HG03097 (cell line): ENCODE data around the gene HOGA1.
"Not testable (repeated sequence)": the region's sequence is repeated elsewhere in the genome, so short reads cannot be mapped to it uniquely, and the experiment has no call there.

Source experiments
- ATAC-seq: cut with Tn5 transposase; IDR thresholded peaks from one replicate; pipeline ENCODE4 v1.9.1; 2021; ENCODE audit not compliant: unreplicated experiment, low FRiP score

The HOGA1 gene

DNA sequence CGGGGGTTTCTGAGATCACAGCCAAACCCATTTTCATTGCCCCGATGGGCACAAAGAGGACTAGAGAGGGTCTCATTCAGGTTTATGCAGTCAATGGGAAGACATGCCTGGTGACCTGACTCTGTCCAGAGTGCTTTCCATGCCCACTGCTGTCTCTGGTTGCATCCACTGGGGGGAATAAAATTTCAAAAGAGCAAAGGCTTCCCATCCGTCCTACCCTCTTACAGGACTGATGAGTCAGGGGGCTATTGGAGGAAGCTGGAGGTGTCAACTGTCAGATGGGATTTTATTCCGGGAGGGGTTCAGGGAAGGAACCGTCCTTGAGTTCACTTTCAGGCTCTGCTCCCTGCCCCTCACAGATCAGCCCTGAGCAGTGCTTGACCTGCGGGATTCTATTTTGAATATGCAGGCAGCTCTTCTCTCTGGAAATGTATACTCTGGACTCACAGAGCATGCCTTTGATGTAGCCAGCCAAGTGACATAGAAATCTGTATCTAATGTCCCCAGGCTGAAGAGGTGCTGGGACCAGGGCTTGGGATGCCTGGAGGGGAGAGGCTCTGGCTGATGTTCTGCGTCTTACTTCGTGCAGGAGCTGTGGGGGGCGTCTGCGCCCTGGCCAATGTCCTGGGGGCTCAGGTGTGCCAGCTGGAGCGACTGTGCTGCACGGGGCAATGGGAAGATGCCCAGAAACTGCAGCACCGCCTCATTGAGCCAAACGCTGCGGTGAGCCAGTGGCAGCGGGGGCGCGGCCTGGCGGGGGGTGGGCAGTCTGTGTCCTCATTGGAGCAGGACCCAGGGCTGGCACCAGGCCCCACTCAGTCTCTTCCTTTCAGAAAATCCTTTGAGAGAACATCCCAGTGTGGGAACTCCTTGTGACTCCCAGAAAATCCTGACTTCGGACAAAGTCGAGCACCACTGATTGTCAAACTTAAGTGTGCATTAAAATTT lies 17.4 kb downstream of the HOGA1 start:
- ATAC-seq: no peak

DNA sequence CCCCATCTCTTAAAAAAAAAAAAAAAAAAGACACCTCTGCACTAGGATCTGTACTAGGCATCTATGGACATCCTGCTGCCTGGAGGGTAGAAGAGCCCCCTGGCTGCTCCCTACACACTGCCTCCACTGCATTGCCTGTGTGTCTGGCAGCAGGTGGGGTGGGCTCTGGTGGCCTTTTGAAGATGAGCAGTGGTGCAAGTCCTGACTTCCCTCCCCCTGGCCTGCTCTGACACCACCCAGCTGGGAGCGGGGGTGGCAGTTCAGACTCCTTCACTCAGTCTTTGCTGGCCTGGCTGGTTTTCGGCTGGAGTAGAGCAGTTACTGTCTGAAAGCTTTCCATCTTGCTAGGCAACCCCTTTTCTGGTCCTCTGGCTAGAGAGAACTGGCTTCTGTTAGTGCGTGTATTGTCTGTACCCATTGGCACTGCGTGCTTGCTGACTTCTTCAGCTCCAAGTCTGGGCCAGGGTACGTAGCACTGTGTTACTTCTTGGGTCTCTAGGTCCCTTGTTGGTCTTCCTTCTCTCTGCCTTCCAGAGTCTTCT lies 23.0 kb downstream of the HOGA1 start:
- ATAC-seq: no peak

DNA sequence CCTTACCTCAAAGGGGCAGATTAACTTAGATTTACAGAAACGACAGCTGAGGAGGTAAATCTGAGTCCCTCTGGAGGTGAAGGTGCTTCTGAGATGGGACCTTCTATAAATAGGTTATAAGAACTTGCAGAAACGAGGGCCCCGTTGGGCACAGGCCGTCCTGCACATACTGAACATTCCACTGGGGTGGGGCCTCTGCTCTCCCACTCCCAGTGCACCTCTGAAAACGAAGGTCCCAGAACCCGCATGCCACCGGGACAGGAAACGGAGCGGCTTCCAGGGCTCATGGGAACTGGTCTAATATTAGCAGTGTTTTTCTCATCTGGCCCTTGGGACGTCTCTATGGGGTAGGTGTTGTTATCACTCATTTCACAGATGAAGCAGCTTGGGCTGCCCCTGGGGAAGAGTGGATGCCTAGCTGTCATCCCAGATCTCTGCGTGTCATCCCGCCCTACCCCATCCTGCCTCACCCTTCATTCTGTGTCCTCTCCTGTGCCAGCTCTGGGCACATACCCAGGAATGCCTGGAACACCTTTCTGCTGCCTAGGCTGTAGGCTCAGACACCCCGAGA lies 24.9 kb downstream of the HOGA1 start:
- no peak for ATAC-seq

DNA sequence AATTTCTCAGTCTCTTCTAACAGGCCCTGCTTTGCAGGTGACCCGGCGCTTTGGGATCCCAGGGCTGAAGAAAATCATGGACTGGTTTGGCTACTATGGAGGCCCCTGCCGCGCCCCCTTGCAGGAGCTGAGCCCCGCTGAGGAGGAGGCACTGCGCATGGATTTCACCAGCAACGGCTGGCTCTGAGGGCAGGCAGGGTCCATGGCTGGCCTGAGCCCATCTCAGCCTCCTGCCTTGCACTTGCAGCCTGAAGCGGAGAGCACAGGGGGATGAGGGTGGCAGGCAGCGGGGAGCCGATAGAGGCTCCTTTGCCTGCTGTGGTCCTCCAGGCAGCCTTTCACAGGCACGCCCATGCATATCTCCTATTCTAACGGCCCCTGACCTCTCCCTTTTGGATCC lies 27.3 kb downstream of the HOGA1 start:
- no peak for ATAC-seq

DNA sequence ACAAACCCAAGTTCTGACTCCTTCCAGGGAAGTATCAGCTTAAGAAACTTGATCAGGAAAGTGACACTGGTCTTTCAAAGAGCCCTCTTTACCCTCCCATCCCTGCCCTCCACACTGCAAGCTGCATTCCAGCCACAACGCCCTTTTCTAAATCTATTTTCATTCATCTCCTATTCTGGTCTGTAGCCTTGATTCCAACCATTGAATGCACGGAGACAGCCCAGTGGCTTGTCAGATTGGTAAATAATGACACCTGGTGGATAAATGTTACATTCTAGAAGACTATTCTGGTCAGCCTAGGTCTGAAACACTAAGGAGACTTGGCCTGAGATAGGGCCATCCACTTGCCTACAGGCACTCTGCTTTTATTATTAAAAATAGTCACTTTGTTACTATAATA lies 28.2 kb downstream of the HOGA1 start:
- no peak for ATAC-seq

DNA sequence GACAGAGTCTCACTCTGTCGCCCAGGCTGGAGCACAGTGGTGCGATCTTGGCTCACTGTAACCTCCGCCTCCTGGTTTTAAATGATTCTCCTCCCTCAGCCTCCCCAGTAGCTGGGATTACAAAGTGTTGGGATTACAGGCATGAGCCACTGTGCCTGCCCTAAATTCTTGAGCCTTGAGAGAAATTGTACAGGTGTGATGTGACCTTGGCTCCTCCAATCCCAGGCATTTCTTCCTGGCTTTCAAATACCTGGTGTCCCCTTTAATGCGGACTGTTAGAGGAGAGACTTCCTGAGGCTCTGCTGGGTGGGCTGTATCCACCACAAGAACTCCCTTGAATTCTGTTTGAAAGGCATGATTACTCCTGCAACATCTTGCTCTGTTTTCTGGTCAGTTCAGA lies 34.1 kb downstream of the HOGA1 start:
- ATAC-seq: no peak

DNA sequence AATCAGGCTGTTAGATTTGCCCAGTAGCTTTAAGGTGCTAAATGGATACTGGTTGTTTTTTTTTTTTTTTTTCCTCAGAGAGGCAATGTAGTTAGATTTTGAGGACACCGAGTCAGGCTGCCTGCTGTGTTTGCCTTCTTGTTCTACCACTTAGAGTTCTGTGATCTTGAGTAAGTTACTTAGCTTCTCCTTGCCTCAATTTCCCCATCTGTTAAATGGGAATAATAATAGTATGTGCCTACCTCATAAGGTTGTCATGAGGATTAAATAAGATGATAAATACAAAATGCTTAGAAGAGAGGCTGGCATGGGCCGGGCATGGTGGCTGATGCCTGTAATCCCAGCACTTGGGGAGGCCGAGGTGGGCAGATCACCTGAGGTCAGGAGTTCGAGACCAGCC lies 34.5 kb downstream of the HOGA1 start:
- ATAC-seq: no peak

DNA sequence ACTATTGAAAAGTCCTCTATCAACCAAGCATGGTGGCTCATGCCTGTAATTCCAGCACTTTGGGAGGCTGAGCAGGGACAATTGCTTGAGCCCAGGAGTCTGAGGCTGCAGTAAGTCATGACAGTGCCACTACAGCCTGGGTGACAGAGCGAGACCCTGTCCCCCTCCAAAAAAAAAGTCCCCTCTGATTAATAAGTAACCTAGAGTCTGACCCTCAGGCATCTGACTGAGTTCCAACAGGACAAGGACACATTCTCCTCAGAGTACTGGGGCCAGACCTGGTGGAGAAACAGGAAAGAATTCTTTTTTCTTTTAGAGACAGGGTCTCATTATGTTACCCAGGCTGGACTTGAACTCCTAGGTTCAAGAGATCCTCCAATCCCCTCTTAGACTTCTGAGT lies 39.1 kb downstream of the HOGA1 start:
- no peak for ATAC-seq

DNA sequence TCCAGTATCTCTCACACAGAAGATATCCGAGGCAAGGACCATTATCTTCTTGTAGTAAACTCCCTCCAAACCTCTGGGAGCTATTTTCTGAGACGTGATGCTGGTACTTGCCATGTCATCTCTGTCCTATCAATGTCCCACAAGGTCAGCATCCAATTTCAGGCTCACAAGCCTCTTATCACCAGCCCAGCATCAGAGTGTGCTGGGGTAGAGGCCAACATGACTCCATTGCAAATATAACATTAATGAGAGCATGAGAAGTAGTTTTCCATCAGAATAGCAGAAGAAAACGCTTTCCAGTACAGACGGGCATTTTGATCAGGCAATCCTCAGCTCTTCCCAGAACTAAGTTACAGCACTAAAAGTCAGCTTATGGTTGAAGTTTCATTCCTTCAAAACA lies 43.5 kb downstream of the HOGA1 start:
- ATAC-seq: no peak

DNA sequence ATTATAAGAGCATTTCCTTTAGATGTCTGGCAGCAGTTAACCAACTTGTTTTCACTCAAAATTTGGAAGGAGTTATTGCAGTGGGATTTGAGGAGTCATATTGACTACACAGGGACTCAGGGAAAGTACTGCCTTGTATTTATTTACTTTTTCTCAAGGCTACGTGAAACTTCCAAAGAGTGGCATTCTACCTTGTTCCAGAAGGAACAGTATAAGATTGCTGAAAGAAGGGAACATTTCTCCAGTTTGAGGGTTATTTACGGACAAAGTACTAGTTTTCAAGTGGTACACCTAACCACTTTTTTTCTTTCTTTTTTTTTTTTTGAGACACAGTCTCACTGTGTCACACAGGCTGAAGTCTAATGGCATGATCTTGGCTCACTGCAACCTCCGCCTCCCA lies 44.0 kb downstream of the HOGA1 start:
- no peak for ATAC-seq

DNA sequence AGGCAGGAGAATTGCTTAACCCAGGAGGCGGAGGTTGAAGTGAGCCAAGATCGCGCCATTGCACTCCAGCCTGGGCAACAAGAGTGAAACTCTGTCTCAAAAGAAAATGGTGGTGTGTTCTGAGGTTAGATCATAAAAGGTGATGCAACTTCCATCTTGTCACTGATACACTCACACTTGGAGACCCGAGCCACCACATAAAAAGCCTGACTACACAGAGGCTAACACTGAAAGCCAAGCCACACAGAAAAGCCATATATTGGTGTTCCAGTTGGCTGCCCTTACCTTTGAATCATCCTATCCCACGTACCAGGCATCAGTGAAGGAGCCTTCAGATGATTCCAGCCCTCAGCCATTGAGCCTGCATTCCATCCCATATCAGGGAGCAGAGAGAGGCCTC lies 45.1 kb downstream of the HOGA1 start:
- ATAC-seq: no peak

DNA sequence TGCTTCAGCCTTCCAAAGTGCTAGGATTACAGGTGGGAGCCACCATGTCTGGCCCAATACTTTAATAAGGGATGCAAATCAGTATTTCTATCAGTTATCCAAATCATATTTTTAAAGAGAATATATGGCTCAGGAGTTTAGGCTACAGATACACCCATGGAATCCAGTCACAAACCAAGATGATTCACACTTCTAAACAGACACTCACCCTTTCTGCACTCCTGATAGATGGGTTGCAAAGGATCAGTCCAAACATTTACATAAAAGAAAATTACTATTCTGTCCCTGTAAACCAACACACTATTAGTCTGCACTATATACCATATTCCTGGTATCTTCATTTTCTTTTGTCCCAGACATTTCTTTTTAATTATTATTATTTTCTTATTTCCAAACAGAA lies 46.9 kb downstream of the HOGA1 start:
- ATAC-seq: no peak

DNA sequence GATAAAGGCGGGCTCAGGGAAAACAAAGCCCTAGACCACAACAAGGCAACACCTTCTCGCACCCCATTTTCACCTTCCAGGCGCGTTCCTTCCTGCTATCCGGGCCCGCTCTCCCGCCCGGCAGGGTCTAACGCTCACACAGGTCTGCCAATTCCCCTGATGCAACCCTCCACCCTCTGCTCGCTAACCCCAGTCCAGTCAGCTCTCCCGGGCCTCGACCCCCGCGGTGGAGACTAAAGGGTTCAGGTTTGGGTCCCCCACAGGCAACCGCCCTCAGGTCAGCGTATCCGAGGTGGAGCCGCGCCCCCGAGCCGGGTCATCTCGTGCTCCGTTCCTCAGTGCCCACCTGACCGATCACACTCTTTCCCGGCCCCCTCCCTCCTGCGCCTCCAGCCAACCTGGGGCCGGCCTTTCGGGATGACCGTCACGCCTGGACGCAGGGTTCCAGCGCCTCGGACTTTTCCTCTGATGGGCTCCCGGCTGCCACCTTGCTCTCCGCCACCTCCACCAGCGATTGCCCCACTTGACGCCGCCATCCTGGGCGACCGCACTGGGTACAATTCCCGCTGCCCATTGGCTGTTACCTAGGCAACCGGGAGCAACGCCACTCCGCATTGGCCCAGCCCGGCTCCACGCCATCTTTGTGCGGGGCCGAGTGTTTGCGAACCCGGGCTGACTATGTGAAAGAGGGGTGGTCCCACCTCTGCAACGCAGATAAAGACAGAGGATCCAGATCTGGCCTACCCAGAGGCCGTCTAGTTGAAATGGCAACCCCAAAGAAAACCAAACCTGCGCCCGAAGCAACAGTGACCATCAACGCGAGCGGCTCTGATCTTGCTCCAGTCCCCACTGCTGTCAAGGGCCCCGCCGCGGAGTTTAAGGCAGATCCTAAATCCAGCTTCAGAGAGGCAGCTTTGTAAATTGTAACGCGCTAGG lies 49.0 kb downstream of the HOGA1 start, which contains the start of gene MORN4:
MORN4 (minus strand) TSS at position 552 of the 936 bp plus-strand sequence. CDS start 13,847 bp downstream, outside the sequence.
- ATAC-seq: peak; percentile 95

DNA sequence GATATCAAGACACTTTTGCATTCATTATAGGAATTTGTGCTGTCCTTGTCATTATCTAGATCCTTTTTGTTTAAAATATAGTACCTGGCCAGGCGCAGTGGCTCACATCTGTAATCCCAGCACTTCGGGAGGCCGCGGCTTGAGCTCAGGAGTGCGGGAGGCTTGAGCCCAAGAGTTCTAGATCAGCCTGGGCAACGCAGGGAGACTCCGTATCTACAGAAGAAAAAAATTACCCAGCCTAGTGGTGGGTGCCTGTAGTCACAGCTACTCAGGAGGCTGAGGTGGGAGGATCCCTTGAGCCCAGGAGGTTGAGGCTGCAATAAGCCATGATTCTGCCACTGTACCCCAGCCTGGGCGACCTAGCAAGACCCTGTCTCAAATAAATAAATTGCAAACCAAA lies 49.7 kb downstream of the HOGA1 start:
- no peak for ATAC-seq

DNA sequence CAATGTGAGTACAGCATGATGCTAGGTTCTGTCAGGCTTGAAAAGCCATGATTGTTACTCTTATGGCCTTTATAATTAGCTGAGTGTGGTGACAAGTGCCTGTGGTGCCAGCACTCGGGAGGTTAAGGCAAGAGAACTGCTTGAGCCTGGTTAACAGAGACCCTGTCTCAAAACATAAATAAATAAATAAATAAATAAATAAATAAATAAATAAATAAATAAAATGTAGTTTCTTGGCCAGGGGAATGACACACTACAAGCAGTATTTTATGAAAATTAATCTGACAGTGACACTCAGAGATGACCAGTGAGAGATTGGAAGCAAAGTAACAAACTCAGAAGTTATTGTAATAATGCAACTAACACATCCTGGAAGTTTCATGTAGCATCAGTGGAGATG lies 51.4 kb downstream of the HOGA1 start:
- ATAC-seq: no peak

DNA sequence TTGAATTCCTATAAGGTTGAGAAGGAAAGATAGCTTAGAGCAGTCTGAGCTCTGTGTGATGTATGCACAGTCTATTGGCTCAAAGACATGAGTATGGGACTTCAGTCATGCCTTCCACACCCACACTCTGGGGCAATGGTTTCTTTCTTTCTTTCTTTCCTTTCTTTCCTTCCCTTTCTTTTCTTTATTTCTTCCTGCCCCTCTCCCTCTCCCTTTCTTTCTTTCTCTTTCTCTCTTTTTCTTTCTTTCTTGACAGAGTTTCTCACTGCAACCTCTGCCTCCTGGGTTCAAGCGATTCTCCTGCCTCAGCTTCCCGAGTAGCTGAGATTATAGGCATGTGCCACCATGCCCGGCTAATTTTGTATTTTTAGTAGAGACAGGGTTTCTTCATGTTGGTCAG lies 54.9 kb downstream of the HOGA1 start:
- ATAC-seq: not testable (repeated sequence)

DNA sequence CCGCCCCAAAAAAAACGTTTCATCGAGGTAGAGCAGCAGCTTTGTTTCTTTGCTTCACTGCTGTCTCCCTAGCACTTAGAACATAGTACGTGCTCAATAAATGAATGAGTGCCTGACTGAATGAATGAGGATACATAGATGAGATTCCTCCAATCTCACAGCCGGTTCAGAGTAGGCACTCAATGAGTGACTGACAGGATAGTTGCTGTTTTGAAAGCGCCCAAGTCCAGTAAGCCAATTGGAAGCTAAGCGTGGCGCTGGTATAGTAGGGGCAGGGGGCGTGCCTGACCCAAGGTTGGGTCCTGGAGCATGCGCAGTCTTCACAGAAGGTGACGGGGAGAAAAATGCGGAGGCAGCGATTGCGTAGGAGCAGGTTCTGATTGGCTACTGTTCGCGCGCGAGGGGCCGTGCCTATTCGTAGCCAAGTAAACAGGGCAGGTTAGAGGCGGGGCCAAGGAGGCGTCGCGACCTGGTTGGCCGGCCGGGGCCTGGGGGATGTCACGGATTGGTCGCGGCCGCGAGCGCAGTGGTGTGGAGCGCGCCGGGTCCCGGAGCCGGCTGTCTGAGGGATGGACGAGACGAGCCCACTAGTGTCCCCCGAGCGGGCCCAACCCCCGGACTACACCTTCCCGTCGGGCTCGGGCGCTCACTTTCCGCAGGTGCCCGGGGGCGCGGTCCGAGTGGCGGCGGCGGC lies 56.1 kb downstream of the HOGA1 start, which contains the start of gene PI4K2A:
PI4K2A (plus strand) TSS at position 498 of the 694 bp plus-strand sequence; CDS start at position 570, 72 bp downstream.
- peak; percentile 98 for ATAC-seq

DNA sequence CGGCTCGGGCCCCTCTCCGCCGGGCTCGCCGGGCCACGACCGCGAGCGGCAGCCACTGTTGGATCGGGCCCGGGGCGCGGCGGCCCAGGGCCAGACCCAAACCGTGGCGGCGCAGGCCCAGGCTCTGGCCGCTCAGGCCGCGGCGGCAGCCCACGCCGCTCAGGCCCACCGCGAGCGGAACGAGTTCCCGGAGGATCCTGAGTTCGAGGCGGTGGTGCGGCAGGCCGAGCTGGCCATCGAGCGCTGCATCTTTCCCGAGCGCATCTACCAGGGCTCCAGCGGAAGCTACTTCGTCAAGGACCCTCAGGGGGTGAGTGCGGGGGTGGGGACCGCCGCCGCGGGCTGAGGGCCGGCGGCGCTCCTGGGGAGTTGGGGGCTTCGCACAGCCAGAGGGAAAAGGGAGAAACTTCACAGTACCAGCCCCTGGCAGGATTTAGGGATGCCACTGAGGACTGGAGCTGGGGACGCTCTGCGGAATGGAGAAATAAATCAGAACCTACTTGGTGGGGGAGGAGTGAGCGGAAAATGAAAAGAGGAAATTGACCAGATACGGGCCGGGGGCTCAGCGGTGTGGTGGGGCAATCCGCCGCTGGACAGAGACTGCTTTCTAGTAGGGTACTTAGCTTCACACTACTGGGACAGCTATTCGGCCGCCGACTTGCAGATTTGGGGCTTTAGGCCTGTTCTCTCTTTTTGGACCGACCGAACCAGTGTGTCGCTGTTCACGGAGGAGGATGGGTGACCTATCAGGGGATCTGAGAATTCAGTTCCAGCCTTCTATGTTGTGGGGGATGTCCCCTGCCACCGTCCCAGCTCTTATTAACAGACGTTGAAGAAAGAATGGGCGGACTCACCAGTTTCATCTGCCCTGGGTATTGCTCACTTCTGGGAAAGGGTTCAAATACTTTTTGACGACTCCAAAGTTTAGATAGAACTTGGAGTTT lies 57.0 kb downstream of the HOGA1 start:
- ATAC-seq: peak; percentile 15
